HTR-8/SVneo (cell line): Measurements from ENCODE around the gene IFI30.

Experiments
- DNase-seq: peaks from one replicate; pipeline ENCODE4 v3.0.0; 2011; ENCODE audit warnings: low spot score, mixed read lengths; ENCODE audit not compliant: insufficient read length
- FAIRE-seq: peaks from 2 replicates; lab custom pipeline; 2011; peaks lifted over from hg19 to GRCh38; lab: Jason Lieb, UNC

Gene IFI30

GRCh38 chr19:18173572-18174288, at the start of gene IFI30:
Gene IFI30, plus strand, starts transcription at chr19:18173813. Its CDS starts 29 bp downstream, at chr19:18173842.
- DNase-seq (peak; percentile 80), FAIRE-seq (peak; percentile 83)

DNA sequence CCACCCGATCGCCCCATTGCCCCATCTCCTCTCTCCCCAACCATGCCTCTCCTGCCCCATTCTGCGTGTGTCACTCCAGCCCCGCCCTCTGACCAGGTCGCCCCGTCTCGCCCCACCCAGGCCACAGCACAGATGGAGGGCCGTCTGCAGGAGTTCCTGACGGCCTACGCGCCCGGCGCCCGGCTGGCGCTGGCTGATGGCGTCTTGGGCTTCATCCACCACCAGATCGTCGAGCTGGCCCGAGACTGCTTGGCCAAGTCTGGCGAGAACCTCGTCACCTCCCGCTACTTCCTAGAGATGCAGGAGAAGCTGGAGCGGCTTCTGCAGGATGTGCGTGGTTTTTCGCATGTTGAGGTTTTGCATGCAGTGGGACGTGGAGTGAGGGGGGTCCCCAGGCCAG, 49.8 kb upstream of the IFI30 start:
- FAIRE-seq (no peak), DNase-seq (no peak)

- FAIRE-seq (no peak), DNase-seq (no peak)
Measured at GRCh38 chr19:18126097-18126496, 47.5 kb upstream of the IFI30 start.

GRCh38 chr19:18128044-18128443, 45.6 kb upstream of the IFI30 start:
- DNase-seq (no peak), FAIRE-seq (no peak)

DNA sequence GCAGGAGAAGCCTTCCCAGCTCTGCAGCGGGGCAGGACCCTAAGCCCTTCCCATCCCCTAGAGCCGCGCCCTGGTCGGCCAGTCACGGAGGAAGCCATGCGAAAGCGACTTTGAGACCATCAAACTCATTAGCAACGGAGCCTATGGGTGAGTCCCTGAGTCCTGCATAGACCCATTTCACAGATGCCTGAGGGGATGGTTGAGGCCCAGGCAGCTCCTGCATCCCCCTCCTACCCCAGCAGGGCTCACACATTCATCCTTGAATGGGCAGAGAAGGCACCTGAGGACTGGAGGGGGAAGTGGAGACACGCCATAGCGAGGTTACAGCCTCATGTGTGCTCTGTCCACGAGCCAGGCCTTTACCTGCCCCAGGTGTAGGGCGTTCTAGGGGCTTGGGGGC, 44.8 kb upstream of the IFI30 start:
- no peak for FAIRE-seq

GRCh38 chr19:18130523-18131242, 42.9 kb upstream of the IFI30 start:
- no peak for FAIRE-seq
- no peak for DNase-seq

More for the DNA sequence above, 44.8 kb upstream of the IFI30 start:
- DNase-seq, result no peak

- no peak for DNase-seq
- peak; percentile 31 for FAIRE-seq
Measured at GRCh38 chr19:18131841-18132596, 41.6 kb upstream of the IFI30 start.

DNA sequence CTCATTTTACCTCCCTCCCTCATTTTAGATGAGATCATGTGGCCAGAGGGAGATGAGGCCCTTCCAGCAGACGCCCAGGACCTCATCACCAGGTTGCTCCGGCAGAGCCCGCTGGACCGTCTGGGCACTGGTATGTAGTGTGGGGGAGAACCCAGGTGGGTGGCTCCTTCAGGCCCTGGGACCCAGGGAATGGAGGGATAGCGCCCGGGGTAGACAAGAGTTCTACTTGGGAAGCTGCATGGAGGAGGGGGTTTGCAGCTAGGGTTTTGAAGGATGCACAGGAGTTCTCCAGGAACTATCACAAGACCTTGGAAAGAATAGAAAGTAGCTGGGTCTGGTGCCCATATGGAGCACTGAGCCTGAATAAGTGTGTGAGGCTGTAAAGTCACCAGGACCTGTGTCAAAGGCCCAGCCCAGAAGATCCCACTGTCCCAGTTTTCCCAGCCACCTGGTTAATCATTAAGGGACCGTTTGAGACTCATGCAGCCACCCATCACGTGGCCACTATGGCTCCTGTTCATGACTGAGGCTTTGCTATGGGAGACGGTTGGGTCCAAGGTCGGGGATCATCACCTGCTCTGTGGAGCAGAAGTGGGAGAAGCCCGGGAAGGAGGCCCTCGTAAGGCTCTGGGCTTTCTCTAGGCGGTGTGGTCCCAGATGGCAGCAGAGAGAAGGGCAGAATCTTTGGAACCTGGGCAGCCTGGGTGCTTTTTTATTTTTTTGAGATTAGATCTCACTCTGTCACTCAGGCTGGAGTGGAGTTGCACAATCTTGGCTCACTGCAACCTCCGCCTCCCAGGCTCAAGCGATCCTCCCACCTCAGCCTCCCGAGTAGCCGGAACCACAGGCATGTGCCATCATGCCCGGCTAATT, 37.7 kb upstream of the IFI30 start:
- no peak for DNase-seq
- no peak for FAIRE-seq

- FAIRE-seq, result no peak
- no peak for DNase-seq
Measured at GRCh38 chr19:18137242-18137641, 36.4 kb upstream of the IFI30 start.

DNA sequence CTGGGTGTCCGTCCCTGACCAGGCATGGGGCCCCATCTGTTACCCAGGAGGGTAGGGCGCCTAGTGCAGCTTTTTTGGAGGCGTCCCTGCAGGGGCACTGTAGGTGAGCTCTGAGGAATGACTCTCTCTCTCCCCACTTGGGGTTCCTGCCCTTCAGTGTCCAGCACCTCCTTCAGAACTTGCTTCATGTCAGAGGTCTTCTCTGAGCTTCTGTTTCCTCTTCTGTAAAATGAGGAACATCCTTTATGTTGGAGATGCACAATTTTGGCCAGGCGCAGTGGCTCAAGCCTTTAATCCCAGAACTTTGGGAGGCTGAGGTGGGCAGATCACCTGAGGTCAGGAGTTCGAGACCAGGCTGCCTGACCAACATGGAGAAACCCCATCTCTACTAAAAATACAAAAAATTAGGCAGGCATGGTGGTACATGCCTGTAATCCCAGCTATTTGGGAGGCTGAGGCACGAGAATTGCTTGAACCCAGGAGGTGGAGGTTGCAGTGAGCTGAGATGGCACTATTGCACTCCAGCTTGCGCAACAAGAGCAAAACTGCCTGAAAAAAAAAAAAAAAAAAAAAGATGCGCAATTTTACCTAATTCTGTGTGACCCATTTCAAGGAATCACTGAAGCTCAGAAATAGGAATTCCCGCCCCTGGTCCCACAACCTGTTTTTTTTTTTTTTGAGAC, 35.8 kb upstream of the IFI30 start:
- no peak for DNase-seq
- FAIRE-seq, result no peak

- no peak for FAIRE-seq
Measured at GRCh38 chr19:18140473-18140872, 33.1 kb upstream of the IFI30 start.

GRCh38 chr19:18141031-18141430, 32.6 kb upstream of the IFI30 start:
- no peak for FAIRE-seq

More at GRCh38 chr19:18140473-18140872, 33.1 kb upstream of the IFI30 start:
- DNase-seq, result no peak

DNA sequence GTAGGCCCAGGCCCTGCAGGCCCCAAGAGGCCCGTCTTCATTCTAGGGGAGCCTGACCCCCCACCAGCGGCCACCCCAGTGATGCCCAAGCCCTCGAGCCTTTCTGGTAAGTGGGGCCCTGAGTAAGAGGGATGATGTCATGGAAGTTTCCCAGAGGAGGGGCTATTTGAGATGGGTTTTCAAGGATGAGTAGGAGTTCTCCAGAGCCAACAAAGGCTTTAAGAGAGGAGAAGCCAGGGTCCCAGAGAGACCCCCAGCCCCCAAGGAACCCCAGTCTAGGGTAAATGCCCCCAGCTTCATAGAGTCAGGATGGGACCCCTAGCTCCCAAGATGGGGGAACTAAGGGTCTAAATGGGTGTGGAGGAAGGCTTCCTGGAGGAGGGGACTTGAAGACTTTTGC, 29.7 kb upstream of the IFI30 start:
- DNase-seq, result no peak
- FAIRE-seq, result no peak

More at GRCh38 chr19:18141031-18141430, 32.6 kb upstream of the IFI30 start:
- no peak for DNase-seq

DNA sequence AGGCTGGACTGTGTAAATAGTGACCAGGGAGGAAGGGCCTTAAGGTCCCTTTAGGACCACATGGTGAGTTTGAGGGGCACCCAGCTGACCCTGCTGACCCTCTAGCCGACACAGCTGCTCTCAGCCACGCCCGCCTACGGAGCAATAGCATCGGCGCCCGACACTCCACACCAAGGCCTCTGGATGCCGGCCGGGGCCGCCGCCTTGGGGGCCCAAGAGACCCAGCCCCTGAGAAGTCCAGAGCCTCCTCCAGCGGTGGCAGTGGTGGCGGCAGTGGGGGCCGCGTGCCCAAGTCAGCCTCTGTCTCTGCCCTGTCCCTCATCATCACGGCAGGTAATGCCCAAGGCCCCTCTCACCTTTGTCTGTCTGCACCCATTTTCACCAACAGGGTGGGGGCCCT, 29.3 kb upstream of the IFI30 start:
- DNase-seq (no peak), FAIRE-seq (no peak)

GRCh38 chr19:18144906-18145305, 28.7 kb upstream of the IFI30 start:
- FAIRE-seq (no peak), DNase-seq (no peak)

- no peak for FAIRE-seq
- DNase-seq, result no peak
Measured at GRCh38 chr19:18145391-18145999, 28.1 kb upstream of the IFI30 start.

GRCh38 chr19:18147396-18147795, 26.2 kb upstream of the IFI30 start:
- FAIRE-seq (no peak), DNase-seq (no peak)

DNA sequence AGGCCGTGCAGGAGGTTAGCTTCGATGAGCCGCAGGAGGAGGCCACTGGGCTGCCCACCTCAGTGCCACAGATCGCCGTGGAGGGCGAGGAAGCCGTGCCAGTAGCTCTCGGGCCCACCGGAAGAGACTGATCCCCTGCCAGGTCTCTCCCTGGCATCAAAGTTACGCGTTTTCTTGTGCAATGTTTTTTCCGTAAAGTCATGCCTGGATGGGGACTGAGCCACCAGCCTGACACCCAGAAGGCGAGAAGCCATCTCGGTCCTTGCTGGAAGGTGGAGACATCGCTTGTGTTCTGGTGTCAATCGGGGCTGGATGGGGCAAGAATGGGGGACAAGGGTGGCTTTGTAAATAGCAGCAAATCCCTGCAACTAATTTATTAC, 24.0 kb upstream of the IFI30 start:
- no peak for FAIRE-seq
- no peak for DNase-seq
